ENCODE data around the gene TRIM24. TPM values are rescaled to one million over a fixed set of nuclear protein-coding genes. Genes with fewer than 3 reads are reported as not detected.

The TRIM24 gene
- polyA plus RNA-seq, 3 donors: 3.5 to 8.9 (median 6.0) TPM

GRCh38 chr7:138431517-138431916 is 28.5 kb upstream of the TRIM24 start:
- WGBS (ENCODE audit: insufficient coverage): 57% methylated on average over 1 of the region's 2 CpGs
- Histone ChIP-seq H3K4me2 (replicated peaks; ENCODE audit: extremely low read depth, low read length, poor library complexity, severe bottlenecking) (no peak overlapping the region), H3K9me3 (replicated peaks in 1 of 2; ENCODE audit: control insufficient read depth in 1 of 2, insufficient read depth in 1 of 2, low read length in 2 of 2) (peaks cover 44 to 55% of the 10 kb centered on the region in 2 donors), H3K27ac (ENCODE audit: low read depth in 1 of 2, low read length in 2 of 2) (no peak overlapping the region), H2AFZ (ENCODE audit: insufficient read depth, low read depth, low read length, poor library complexity, severe bottlenecking) (no peak overlapping the region), H3K9ac (ENCODE audit: insufficient read depth, low read length, poor library complexity, severe bottlenecking) (no peak overlapping the region), H3K79me2 (ENCODE audit: insufficient read depth, low read length) (no peaks in the 10 kb centered on the region), H3K27me3 (ENCODE audit: control insufficient read depth in 2 of 2, insufficient read depth in 2 of 2, low read length in 2 of 2) (no peaks in the 10 kb centered on the region), H3K36me3 (replicated peaks in 1 of 2; ENCODE audit: control insufficient read depth in 1 of 2, insufficient read depth in 2 of 2, low read length in 2 of 2) (no peaks in the 10 kb centered on the region), H3K4me3 (replicated peaks in 1 of 3; ENCODE audit: low read depth in 2 of 3, low read length in 3 of 3) (no peak overlapping the region), H3K4me1 (ENCODE audit: control insufficient read depth in 1 of 2, insufficient read depth in 2 of 2, low read length in 2 of 2) (no peaks in the 10 kb centered on the region), H4K20me1 (ENCODE audit: insufficient read depth, low read length) (no peaks in the 10 kb centered on the region)
- Mint-ChIP-seq H3K27ac (no peak overlapping the region), H3K36me3 (no peaks in the 10 kb centered on the region), H3K4me1 (no peaks in the 10 kb centered on the region), H3K9me3 (peaks cover 46 to 72% (median 57%) of the 10 kb centered on the region in 7 donors), H3K4me3 (no peak overlapping the region), H3K27me3 (ENCODE audit: low read depth in 3 of 3) (peaks cover 0 to 3% (median 2%) of the 10 kb centered on the region in 3 donors)
- TF ChIP-seq CTCF (IDR thresholded peaks at IDR 0.05): no peak
- intact Hi-C loops (cut with micrococcal nuclease): no loop called here
- DNase-seq: no peak

GRCh38 chr7:138433583-138434443 is 26.2 kb upstream of the TRIM24 start:
- H4K20me1 ChIP-seq (ENCODE audit: insufficient read depth, low read length): no peaks in the 10 kb centered on the region
- TF ChIP-seq CTCF (IDR thresholded peaks at IDR 0.05): no peak
- no peaks in the 10 kb centered on the region for H3K4me1 Mint-ChIP-seq
- peaks cover 0 to 3% (median 2%) of the 10 kb centered on the region in 3 donors for H3K27me3 Mint-ChIP-seq (ENCODE audit: low read depth in 3 of 3)
- 100% methylated on average over 2 of the region's 6 CpGs for WGBS (ENCODE audit: insufficient coverage)
- H3K36me3 Mint-ChIP-seq: no peaks in the 10 kb centered on the region
- peaks cover 35 to 40% of the 10 kb centered on the region in 2 donors for H3K9me3 ChIP-seq (replicated peaks in 1 of 2; ENCODE audit: control insufficient read depth in 1 of 2, insufficient read depth in 1 of 2, low read length in 2 of 2)
- H2AFZ ChIP-seq (ENCODE audit: insufficient read depth, low read depth, low read length, poor library complexity, severe bottlenecking): no peak overlapping the region
- H3K79me2 ChIP-seq (ENCODE audit: insufficient read depth, low read length): no peaks in the 10 kb centered on the region
- H3K27me3 ChIP-seq (ENCODE audit: control insufficient read depth in 2 of 2, insufficient read depth in 2 of 2, low read length in 2 of 2): no peaks in the 10 kb centered on the region
- no peaks in the 10 kb centered on the region for H3K36me3 ChIP-seq (replicated peaks in 1 of 2; ENCODE audit: control insufficient read depth in 1 of 2, insufficient read depth in 2 of 2, low read length in 2 of 2)
- peak overlapping the region in 1 of 7 donors; percentile 70 for H3K27ac Mint-ChIP-seq
- H3K4me1 ChIP-seq (ENCODE audit: control insufficient read depth in 1 of 2, insufficient read depth in 2 of 2, low read length in 2 of 2): no peaks in the 10 kb centered on the region
- no peak for DNase-seq
- no peak overlapping the region for H3K9ac ChIP-seq (ENCODE audit: insufficient read depth, low read length, poor library complexity, severe bottlenecking)
- H3K9me3 Mint-ChIP-seq: peaks cover 40 to 64% (median 47%) of the 10 kb centered on the region in 7 donors
- no peak overlapping the region for H3K4me3 ChIP-seq (replicated peaks in 1 of 3; ENCODE audit: low read depth in 2 of 3, low read length in 3 of 3)
- intact Hi-C loops (cut with micrococcal nuclease): no loop called here
- H3K27ac ChIP-seq (ENCODE audit: low read depth in 1 of 2, low read length in 2 of 2): no peak overlapping the region
- H3K4me3 Mint-ChIP-seq: no peak overlapping the region
- no peak overlapping the region for H3K4me2 ChIP-seq (replicated peaks; ENCODE audit: extremely low read depth, low read length, poor library complexity, severe bottlenecking)

All from CD14-positive monocyte (primary cell).